H1 (cell line): Measurements from ENCODE around the gene PTPRF. TPM values are rescaled to one million over a fixed set of nuclear protein-coding genes. Genes with fewer than 3 reads are reported as not detected.

Experiments used
- CBX8 ChIP-seq: fragments of 300-800, 300-1000 bp; sonication (generic); IDR thresholded peaks from 2 replicates; pipeline ENCODE4 v1.7.1; 2016; ENCODE audit warnings: low read depth, low read length, borderline replicate concordance
- CTCF ChIP-seq, 3 experiments: IDR thresholded peaks; 1 replicate in 2 of 3; 2 replicates in 1 of 3; pipeline versions ENCODE4 v1.5.1 to v1.6.1; 2011; ENCODE audit warnings: low read length in 3 of 3, mild to moderate bottlenecking in 3 of 3, inconsistent platforms in 2 of 3, low read depth in 1 of 3, moderate library complexity in 1 of 3; ENCODE audit not compliant: insufficient read depth in 1 of 3; ENCODE audit errors: control extremely low read depth in 1 of 3
- E2F6 ChIP-seq: IDR thresholded peaks from 2 replicates; pipeline ENCODE4 v1.6.1; 2012; ENCODE audit warnings: inconsistent platforms
- EP300 ChIP-seq, 2 experiments: IDR thresholded peaks; 1 replicate in 1 of 2; 2 replicates in 1 of 2; pipeline ENCODE4 v1.6.1; 2011 to 2012; ENCODE audit warnings: low read depth in 2 of 2, low read length in 2 of 2, mild to moderate bottlenecking in 2 of 2, borderline replicate concordance in 1 of 2, inconsistent platforms in 1 of 2, moderate library complexity in 1 of 2
- EZH2 ChIP-seq: fragments of 200-600 bp; sonication (generic); IDR thresholded peaks from 2 replicates; pipeline ENCODE4 v1.7.1; 2012; ENCODE audit warnings: low read depth, mild to moderate bottlenecking, moderate library complexity, low read length, inconsistent platforms; ENCODE audit not compliant: severe bottlenecking
- HDAC6 ChIP-seq: IDR thresholded peaks from one replicate; pipeline ENCODE4 v1.7.1; 2012; ENCODE audit warnings: low read depth, mild to moderate bottlenecking, inconsistent platforms, low read length, moderate library complexity
- PHF8 ChIP-seq: fragments of 200-600 bp; sonication (generic); conservative IDR thresholded peaks from 2 replicates; pipeline ENCODE4 v1.7.1; 2012; ENCODE audit warnings: low read depth, mild to moderate bottlenecking, inconsistent platforms, low read length, moderate library complexity
- RBBP5 ChIP-seq: IDR thresholded peaks from 2 replicates; pipeline ENCODE4 v1.7.1; 2012; ENCODE audit warnings: low read depth, mild to moderate bottlenecking, inconsistent platforms, low read length, moderate library complexity, borderline replicate concordance
- SIN3A ChIP-seq, 2 experiments: IDR thresholded peaks in 1 of 2; conservative IDR thresholded peaks in 1 of 2; 2 replicates each; pipeline ENCODE4 v1.6.1; 2011 to 2012; ENCODE audit warnings: low read length in 2 of 2, improper control_type of control experiment in 1 of 2, low read depth in 1 of 2, mild to moderate bottlenecking in 1 of 2
- SUZ12 ChIP-seq: fragments of 200-600 bp; sonication (generic); IDR thresholded peaks from 2 replicates; pipeline ENCODE4 v1.6.1; 2012; ENCODE audit warnings: mild to moderate bottlenecking, inconsistent platforms, low read length, moderate library complexity, mixed read lengths
- TAF1 ChIP-seq: IDR thresholded peaks from 2 replicates; pipeline ENCODE4 v1.6.1; 2011; ENCODE audit warnings: mild to moderate bottlenecking, low read depth, low read length
- polyA plus RNA-seq, 7 experiments: library from polyadenylated mRNA; depleted of rRNA in 3 of 7; stranded (reverse) in 5 of 7; unstranded in 2 of 7; fragments of >200 nt in 5 of 7; fragments of 200-250 nt in 2 of 7; gene quantifications; 1 replicate in 5 of 7; 2 replicates in 1 of 7; 4 replicates in 1 of 7; pipeline versions ENCODE4 v1.2.1 to v1.2.3, GENCODE V29; 2011 to 2013; ENCODE audit warnings: missing spikeins in 2 of 7, mixed read lengths in 2 of 7
- total RNA-seq: library from RNA; stranded (reverse); fragmentation: NEBNext Ultra II Directional; extraction: Animal tissue kit (Norgen Biotek cat#: 25700); gene quantifications from 2 replicates; pipeline ENCODE4 v1.2.1, GENCODE V29; 2021

The PTPRF gene
- total and polyA plus RNA-seq, 2 of the 8 experiments (the other 6 are each of a cell fraction or from before 2014, with no cell fraction given) = 136 to 231 TPM

- TF ChIP-seq E2F6 (no peak), TAF1 (no peak), SIN3A (conservative IDR thresholded peaks at IDR 0.05 in 1 of 2, IDR thresholded peaks at IDR 0.05 in 1 of 2; ENCODE audit: low read depth in 1 of 2, low read length in 2 of 2) (peak in 1 of 2 experiments; percentile 74; a peak in 1 of 4 replicates), EP300 (IDR thresholded peaks at IDR 0.05; ENCODE audit: borderline replicate concordance in 1 of 2, low read depth in 2 of 2, low read length in 2 of 2) (no peak), HDAC6 (no peak), RBBP5 (0 out of 2 replicates have a peak, but pooled peaks have one; percentile 24), EZH2 (no peak), CTCF (IDR thresholded peaks at IDR 0.05; ENCODE audit: control extremely low read depth in 1 of 3, insufficient read depth in 1 of 3, low read depth in 1 of 3, low read length in 3 of 3) (no peak), SUZ12 (no peak), CBX8 (no peak), PHF8 (no peak)
- TF ChIP-seq, all 59 proteins: peak for 6
Observed at GRCh38 chr1:43565600-43566360, 35.1 kb downstream of the PTPRF start (continued).
